GM21528 (cell line): Measurements from ENCODE around the gene GPATCH4.
A peak's percentile ranks its signal among the peaks of the same experiment; 100 is the strongest.
"Not testable (repeated sequence)": the region's sequence is repeated elsewhere in the genome, so short reads cannot be mapped to it uniquely, and the experiment has no call there.

Experiments
- ATAC-seq: cut with Tn5 transposase; IDR thresholded peaks from one replicate; pipeline ENCODE4 v1.9.1; 2021; ENCODE audit warnings: mild to moderate bottlenecking, moderate library complexity; ENCODE audit not compliant: unreplicated experiment, low FRiP score

The GPATCH4 gene

GRCh38 chr1:156598731-156599432 lies 2.4 kb downstream of the GPATCH4 start:
- ATAC-seq = no peak

- ATAC-seq = no peak
Measured at GRCh38 chr1:156598125-156598524, 3.2 kb downstream of the GPATCH4 start.

- ATAC-seq = no peak
Measured at GRCh38 chr1:156596426-156596825, 4.9 kb downstream of the GPATCH4 start.

GRCh38 chr1:156595016-156595415 lies 6.3 kb downstream of the GPATCH4 start:
- no peak for ATAC-seq

- no peak for ATAC-seq
Measured at GRCh38 chr1:156594190-156594589, 7.1 kb downstream of the GPATCH4 start.

GRCh38 chr1:156593661-156593989 lies 7.7 kb downstream of the GPATCH4 start:
- no peak for ATAC-seq

- no peak for ATAC-seq
Measured at GRCh38 chr1:156592910-156593660, 8.2 kb downstream of the GPATCH4 start.

- ATAC-seq = no peak
Measured at GRCh38 chr1:156592158-156592909, 8.9 kb downstream of the GPATCH4 start.

GRCh38 chr1:156591432-156592157 lies 9.7 kb downstream of the GPATCH4 start, which contains the start of gene NAXE:
Gene NAXE, plus strand, starts transcription at chr1:156591776. Its CDS starts 29 bp downstream, at chr1:156591805.
- peak; percentile 79 for ATAC-seq

- no peak for ATAC-seq
Measured at GRCh38 chr1:156591181-156591431, 10.2 kb downstream of the GPATCH4 start.

GRCh38 chr1:156590326-156591180 lies 10.7 kb downstream of the GPATCH4 start:
- no peak for ATAC-seq

- no peak for ATAC-seq
Measured at GRCh38 chr1:156589546-156589945, 11.7 kb downstream of the GPATCH4 start.

GRCh38 chr1:156587927-156588326 lies 13.4 kb downstream of the GPATCH4 start:
- not testable (repeated sequence) for ATAC-seq

GRCh38 chr1:156586892-156587477 lies 14.3 kb downstream of the GPATCH4 start:
- ATAC-seq = no peak

- no peak for ATAC-seq
Measured at GRCh38 chr1:156586323-156586722, 15.0 kb downstream of the GPATCH4 start.

- no peak for ATAC-seq
Measured at GRCh38 chr1:156584813-156585212, 16.5 kb downstream of the GPATCH4 start.

GRCh38 chr1:156583821-156584622 lies 17.3 kb downstream of the GPATCH4 start:
- ATAC-seq = no peak

- ATAC-seq = no peak
Measured at GRCh38 chr1:156582388-156583017, 18.8 kb downstream of the GPATCH4 start.
